Neural progenitor cell (in vitro differentiated cells): Measurements from ENCODE around the gene QKI. TPM values are rescaled to one million over a fixed set of nuclear protein-coding genes. Genes with fewer than 3 reads are reported as not detected.

Source experiments
- DNase-seq: peaks from one replicate; pipeline ENCODE4 v3.0.0-alpha.2; 2016; ENCODE audit warnings: low spot score
- H2AFZ ChIP-seq: fragments of 200-600 bp; sonication (generic); replicated peaks from 2 replicates; pipeline ENCODE4 v1.6.1; 2016; ENCODE audit warnings: antibody characterized with exemption
- H3F3A ChIP-seq: fragments of 200-600 bp; sonication (generic); 2 replicates; pipeline ENCODE4 v1.6.1; 2016; ENCODE audit warnings: antibody characterized with exemption, low read depth
- H3K27ac ChIP-seq: fragments of 200-600 bp; sonication (generic); 2 replicates; pipeline ENCODE4 v1.5.1; 2016; ENCODE audit warnings: mild to moderate bottlenecking
- H3K27me3 ChIP-seq: fragments of 200-600 bp; sonication (generic); 2 replicates; pipeline ENCODE4 v1.6.1; 2016; ENCODE audit warnings: mild to moderate bottlenecking, moderate library complexity
- H3K36me3 ChIP-seq: fragments of 200-600 bp; sonication (generic); 2 replicates; pipeline ENCODE4 v1.5.1; 2016
- H3K4me1 ChIP-seq: fragments of 200-600 bp; sonication (generic); 2 replicates; pipeline ENCODE4 v1.6.1; 2016; ENCODE audit warnings: mixed run types
- H3K4me2 ChIP-seq: fragments of 200-600 bp; sonication (generic); 2 replicates; pipeline ENCODE4 v1.6.1; 2016
- H3K4me3 ChIP-seq: fragments of 200-600 bp; sonication (generic); 2 replicates; pipeline ENCODE4 v1.5.1; 2016
- H3K79me2 ChIP-seq: fragments of 200-600 bp; sonication (generic); 2 replicates; pipeline ENCODE4 v1.6.1; 2016; ENCODE audit warnings: low read depth
- H3K9ac ChIP-seq: fragments of 200-600 bp; sonication (generic); 2 replicates; pipeline ENCODE4 v1.6.1; 2016
- H3K9me3 ChIP-seq: fragments of 200-600 bp; sonication (generic); 2 replicates; pipeline ENCODE4 v1.5.1; 2016; ENCODE audit warnings: low read depth
- H4K20me1 ChIP-seq: fragments of 200-600 bp; sonication (generic); 2 replicates; pipeline ENCODE4 v1.6.1; 2016; ENCODE audit warnings: low read depth
- H3K27ac Mint-ChIP-seq: 3 replicates; pipeline ENCODE4 v1.8.0; 2021; ENCODE audit warnings: mixed read lengths
- H3K27me3 Mint-ChIP-seq: 2 replicates; pipeline ENCODE4 v1.8.0; 2022; ENCODE audit warnings: low read depth, mild to moderate bottlenecking, inconsistent platforms, moderate library complexity, mixed read lengths; ENCODE audit not compliant: insufficient read depth
- H3K36me3 Mint-ChIP-seq: 3 replicates; pipeline ENCODE4 v1.8.0; 2021; ENCODE audit warnings: mixed read lengths
- H3K4me1 Mint-ChIP-seq: 3 replicates; pipeline ENCODE4 v1.8.0; 2021; ENCODE audit warnings: mixed read lengths
- H3K4me3 Mint-ChIP-seq: 3 replicates; pipeline ENCODE4 v1.8.0; 2021; ENCODE audit warnings: mild to moderate bottlenecking, moderate library complexity, mixed read lengths
- H3K9me3 Mint-ChIP-seq: 3 replicates; pipeline ENCODE4 v1.8.0; 2020; ENCODE audit warnings: mixed read lengths
- CTCF ChIP-seq: fragments of 200-600 bp; sonication (generic); IDR thresholded peaks from 2 replicates; pipeline ENCODE4 v1.5.1; 2017; ENCODE audit warnings: antibody characterized with exemption, mild to moderate bottlenecking
- EZH2 ChIP-seq: fragments of 200-600 bp; sonication (generic); IDR thresholded peaks from 2 replicates; pipeline ENCODE4 v1.6.1; 2017; ENCODE audit warnings: antibody characterized with exemption, mild to moderate bottlenecking, moderate library complexity
- EZH2phosphoT487 ChIP-seq: fragments of 200-600 bp; sonication (generic); IDR thresholded peaks from 2 replicates; pipeline ENCODE4 v1.6.1; 2017; ENCODE audit warnings: antibody characterized with exemption
- total RNA-seq: library from RNA; depleted of rRNA; stranded (reverse); fragments of >200 nt; gene quantifications from 2 replicates; pipeline ENCODE4 v1.2.3, GENCODE V29; 2015; ENCODE audit warnings: low replicate concordance

The QKI gene
- total RNA-seq, 1 donor from 2014 or later, result 212 TPM

DNA sequence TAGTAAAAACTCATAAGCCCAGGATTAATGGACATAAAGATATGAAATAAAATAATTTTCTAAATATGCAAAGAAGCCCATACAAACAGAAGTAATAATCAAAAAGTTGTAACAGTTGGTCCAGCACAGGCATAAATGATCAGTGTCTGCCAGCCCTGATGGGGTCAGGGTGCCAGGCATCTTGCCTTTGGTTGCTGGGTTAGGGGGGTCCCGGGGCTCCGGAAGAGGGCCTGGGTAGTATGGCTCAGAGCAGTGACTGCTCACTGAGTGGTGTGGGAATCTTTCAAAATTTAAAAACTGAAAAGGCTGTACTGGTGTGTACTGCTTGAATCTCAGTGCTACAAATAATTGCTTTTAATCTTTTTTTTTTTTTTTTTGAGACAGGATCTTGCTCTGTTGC lies 7.7 kb upstream of the QKI start:
- Histone ChIP-seq H3K4me3 (no peak overlapping the region), H4K20me1 (no peaks in the 10 kb centered on the region), H3K27me3 (no peaks in the 10 kb centered on the region), H3F3A (peaks cover 20% of the 10 kb centered on the region), H3K9me3 (no peaks in the 10 kb centered on the region), H3K4me1 (peaks cover 14% of the 10 kb centered on the region), H3K36me3 (no peaks in the 10 kb centered on the region), H3K4me2 (no peak overlapping the region), H2AFZ (no peak overlapping the region), H3K27ac (no peak overlapping the region), H3K79me2 (peaks cover 3% of the 10 kb centered on the region), H3K9ac (no peak overlapping the region)
- TF ChIP-seq EZH2phosphoT487 (no peak), CTCF (no peak), EZH2 (no peak)
- DNase-seq, result no peak
- peaks cover 4% of the 10 kb centered on the region for H3K27me3 Mint-ChIP-seq
- peaks cover 10% of the 10 kb centered on the region for H3K9me3 Mint-ChIP-seq
- no peak overlapping the region for H3K4me3 Mint-ChIP-seq
- peaks cover 6% of the 10 kb centered on the region for H3K36me3 Mint-ChIP-seq
- peaks cover 52% of the 10 kb centered on the region for H3K4me1 Mint-ChIP-seq
- H3K27ac Mint-ChIP-seq, result no peak overlapping the region

DNA sequence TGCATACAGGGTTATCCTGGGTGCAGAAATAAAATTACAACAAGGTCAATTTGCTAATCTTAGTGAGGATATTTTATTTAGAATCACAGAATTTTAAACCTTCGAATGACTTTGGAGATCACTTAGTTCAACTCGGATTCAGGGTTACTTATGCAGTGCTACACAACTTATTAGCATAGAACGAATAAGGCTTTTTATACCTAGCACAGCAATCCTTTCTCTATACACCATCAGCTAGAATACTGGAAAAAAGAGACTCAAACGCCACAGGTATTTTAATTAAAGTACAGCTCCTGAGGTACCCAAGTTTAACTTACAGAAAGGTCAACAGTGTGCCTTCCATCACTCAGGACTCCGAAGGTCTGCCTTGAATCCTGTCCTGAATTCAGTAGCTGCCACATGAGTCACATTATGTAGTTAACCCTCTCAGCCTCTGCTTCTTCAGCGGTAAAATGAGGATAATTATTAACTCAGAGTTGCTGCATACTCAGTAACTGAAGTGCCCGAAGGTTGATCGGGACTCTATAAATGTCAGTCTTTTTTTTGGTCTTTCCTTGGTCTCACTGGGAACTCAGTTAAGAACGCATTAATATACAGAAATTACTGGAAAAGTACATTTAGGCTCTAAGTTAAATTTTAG lies 6.0 kb upstream of the QKI start:
- no peaks in the 10 kb centered on the region for H3K36me3 ChIP-seq
- Mint-ChIP-seq H3K27ac (no peak overlapping the region), H3K4me3 (no peak overlapping the region), H3K27me3 (peaks cover 2% of the 10 kb centered on the region), H3K4me1 (peaks cover 40% of the 10 kb centered on the region), H3K36me3 (peaks cover 6% of the 10 kb centered on the region), H3K9me3 (peaks cover 10% of the 10 kb centered on the region)
- peaks cover 19% of the 10 kb centered on the region for H3K79me2 ChIP-seq
- no peaks in the 10 kb centered on the region for H3K27me3 ChIP-seq
- no peak overlapping the region for H3K4me3 ChIP-seq
- no peak overlapping the region for H3K4me2 ChIP-seq
- peaks cover 17% of the 10 kb centered on the region for H3K4me1 ChIP-seq
- no peak overlapping the region for H2AFZ ChIP-seq
- no peak for DNase-seq
- H3K9me3 ChIP-seq, result no peaks in the 10 kb centered on the region
- H3F3A ChIP-seq, result peaks cover 20% of the 10 kb centered on the region
- H3K27ac ChIP-seq, result no peak overlapping the region
- H3K9ac ChIP-seq, result no peak overlapping the region
- TF ChIP-seq EZH2 (no peak), CTCF (no peak), EZH2phosphoT487 (no peak)
- no peaks in the 10 kb centered on the region for H4K20me1 ChIP-seq

DNA sequence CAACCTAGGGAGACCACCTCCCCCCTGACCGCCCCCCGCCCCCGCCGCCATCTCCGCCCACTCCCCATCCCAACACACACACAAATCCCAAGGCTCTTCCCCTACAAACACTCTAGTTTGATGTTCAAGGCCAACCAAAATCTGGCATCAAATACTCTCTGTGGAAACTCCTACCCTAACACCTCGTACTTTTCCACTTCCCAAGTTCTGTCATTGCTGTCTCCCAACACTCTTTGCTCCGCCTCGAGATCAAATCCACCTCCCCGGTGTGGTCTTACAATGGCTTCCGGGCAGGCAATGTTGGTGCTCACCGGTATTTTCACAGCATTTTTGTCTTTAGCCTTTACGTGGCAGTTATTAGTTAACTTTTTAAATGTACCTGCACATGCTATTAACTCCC lies 4.8 kb upstream of the QKI start:
- Histone ChIP-seq H3K36me3 (no peaks in the 10 kb centered on the region), H3K4me2 (no peak overlapping the region), H3K9ac (no peak overlapping the region), H4K20me1 (no peaks in the 10 kb centered on the region), H3K27me3 (no peaks in the 10 kb centered on the region), H3K9me3 (no peaks in the 10 kb centered on the region), H3F3A (peaks cover 21% of the 10 kb centered on the region), H3K79me2 (peaks cover 20% of the 10 kb centered on the region), H3K27ac (no peak overlapping the region), H3K4me1 (peaks cover 13% of the 10 kb centered on the region), H3K4me3 (no peak overlapping the region), H2AFZ (no peak overlapping the region)
- peaks cover 27% of the 10 kb centered on the region for H3K4me1 Mint-ChIP-seq
- no peak for DNase-seq
- peaks cover 6% of the 10 kb centered on the region for H3K36me3 Mint-ChIP-seq
- H3K9me3 Mint-ChIP-seq, result peaks cover 10% of the 10 kb centered on the region
- peak overlapping the region; percentile 9 for H3K27ac Mint-ChIP-seq
- no peak for TF ChIP-seq CTCF
- no peak for TF ChIP-seq EZH2
- no peak for TF ChIP-seq EZH2phosphoT487
- H3K4me3 Mint-ChIP-seq, result no peak overlapping the region
- H3K27me3 Mint-ChIP-seq, result peaks cover 2% of the 10 kb centered on the region
